Adrenal gland (tissue), 5 donors: Measurements from ENCODE around the gene RNF222.

Experiments used
- CTCF ChIP-seq, 6 experiments: fragments of 450-650 bp in 4 of 6; fragments of 200-600 bp in 2 of 6; sonication (generic) in 1 of 6; IDR thresholded peaks; 1 replicate in 5 of 6; 2 replicates in 1 of 6; pipeline versions ENCODE4 v1.5.1 to v1.8.0; 2016 to 2021; ENCODE audit warnings: antibody characterized with exemption in 6 of 6, mild to moderate bottlenecking in 2 of 6, moderate library complexity in 1 of 6
- POLR2A ChIP-seq, 2 donors: fragments of 450-650 bp; IDR thresholded peaks; one replicate each; pipeline ENCODE4 v1.6.1; 2017; ENCODE audit warnings: antibody characterized with exemption in 2 of 2, mild to moderate bottlenecking in 2 of 2, moderate library complexity in 1 of 2
- donor health status: DM: no; HTN: no; CAD: no.

GRCh38 chr17:8383143-8383822, 14.3 kb downstream of the RNF222 start, which contains the start of gene RPL26:
- TF ChIP-seq POLR2A (IDR thresholded peaks at IDR 0.05) (peak; percentile 45 to 83), CTCF (IDR thresholded peaks at IDR 0.05) (peak; percentile 96 to 100 (median 99))
